Measurements from ENCODE around the gene TAF4. TPM values are rescaled to one million over a fixed set of nuclear protein-coding genes. Genes with fewer than 3 reads are reported as not detected.

Gene TAF4
- total and polyA plus RNA-seq, 4 experiments from 2014 or later = 0.54 to 33.1 (median 17.5) TPM

DNA sequence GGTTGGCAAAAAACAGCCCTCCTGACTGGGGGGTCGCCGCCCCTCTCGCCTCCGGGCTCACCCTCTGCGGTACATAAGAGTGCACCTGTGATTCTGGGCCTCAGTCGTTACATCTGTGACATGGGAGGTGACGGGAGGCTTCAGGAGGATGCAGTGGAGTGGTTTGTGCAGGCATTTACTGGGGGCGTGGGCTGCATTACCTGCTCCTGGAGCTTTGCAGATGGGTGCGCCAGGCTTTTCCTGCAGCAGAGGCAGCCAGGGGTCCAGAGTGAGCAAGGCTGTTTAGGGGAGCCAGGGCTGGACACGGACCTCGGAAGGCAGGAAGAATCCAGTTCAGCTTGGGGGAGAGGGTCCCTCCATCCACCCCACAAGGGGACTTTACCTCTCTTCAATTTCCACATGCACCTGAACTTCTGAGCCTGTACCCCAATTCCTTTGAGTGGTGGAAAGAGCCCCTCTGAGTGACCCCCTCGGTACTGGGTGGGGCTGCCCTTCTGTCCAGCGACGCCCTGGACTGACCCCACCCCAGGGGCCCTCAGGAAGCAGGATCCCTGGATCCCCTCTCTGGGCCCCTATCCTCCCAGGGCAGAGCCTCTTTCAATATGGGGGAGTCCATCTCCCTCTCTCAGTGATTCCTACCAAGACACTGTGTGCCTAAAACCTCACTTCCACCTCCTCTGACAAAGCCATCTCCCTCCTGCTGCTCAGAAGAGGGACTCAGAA lies 134.0 kb downstream of the TAF4 start:
- Histone ChIP-seq H3K9me3 (ENCODE audit: control insufficient read depth in 1 of 2, low read length in 2 of 2) (no peaks in the 10 kb centered on the region), H3K27ac (ENCODE audit: low read depth, low read length) (no peak overlapping the region), H3K27me3 (ENCODE audit: insufficient read depth, low read length) (no peaks in the 10 kb centered on the region), H3K4me1 (ENCODE audit: insufficient read depth, low read length) (no peaks in the 10 kb centered on the region), H3K36me3 (ENCODE audit: insufficient read depth, low read length) (no peaks in the 10 kb centered on the region), H3K4me3 (ENCODE audit: low read length in 2 of 2) (no peak overlapping the region)
- Mint-ChIP-seq H3K9me3 (no peaks in the 10 kb centered on the region), H3K4me1 (peaks cover 0 to 2% (median 0%) of the 10 kb centered on the region in 4 donors), H3K27me3 (peaks cover 4 to 9% of the 10 kb centered on the region in 2 donors), H3K36me3 (no peaks in the 10 kb centered on the region), H3K4me3 (no peak overlapping the region), H3K27ac (no peak overlapping the region)
- no peak for DNase-seq
- intact Hi-C loops (cut with micrococcal nuclease) = no loop called here
- ChIA-PET POLR2A (ENCODE audit: partially characterized antibody) (no interaction called here), CTCF (ENCODE audit: partially characterized antibody) (no interaction called here)

DNA sequence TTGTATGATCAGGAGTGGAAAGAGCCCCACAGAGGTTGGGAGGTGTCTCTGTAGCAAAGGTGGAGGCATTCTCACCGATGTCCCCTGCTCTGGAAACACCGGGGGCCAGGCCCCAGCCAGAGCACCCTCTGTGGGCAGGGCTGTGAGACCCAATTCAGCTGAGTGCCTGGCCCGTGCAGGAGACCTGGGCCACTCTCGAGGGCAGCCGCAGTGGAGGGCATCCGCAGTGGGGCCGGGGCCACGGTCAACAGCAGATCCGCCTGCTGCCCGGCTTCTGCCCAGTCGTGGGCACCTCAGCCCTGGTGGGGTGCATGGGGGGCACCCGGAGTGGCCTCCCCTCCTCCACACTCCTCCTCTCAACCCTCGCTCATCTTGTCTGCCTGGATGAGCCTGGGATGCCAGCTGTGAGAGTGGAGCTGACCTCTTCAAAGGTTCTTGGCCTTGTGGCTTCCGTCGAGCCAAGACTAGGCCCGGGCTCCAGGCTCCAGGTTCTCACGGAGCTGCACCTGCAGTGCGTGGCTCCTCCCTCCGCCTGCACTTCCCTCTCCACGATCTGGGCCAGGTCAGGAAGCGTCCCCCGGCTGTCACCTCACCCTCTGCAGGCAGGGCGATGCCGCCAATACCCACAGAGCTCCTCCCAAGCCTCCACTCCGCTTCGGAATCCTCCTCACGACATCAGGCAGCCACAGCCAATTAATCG lies 134.8 kb downstream of the TAF4 start:
- no peaks in the 10 kb centered on the region for H3K27me3 ChIP-seq (ENCODE audit: insufficient read depth, low read length)
- H3K4me3 ChIP-seq (ENCODE audit: low read length in 2 of 2) = no peak overlapping the region
- DNase-seq = no peak
- no peaks in the 10 kb centered on the region for H3K4me1 ChIP-seq (ENCODE audit: insufficient read depth, low read length)
- Mint-ChIP-seq H3K27me3 (peaks cover 6 to 9% of the 10 kb centered on the region in 2 donors), H3K27ac (no peak overlapping the region), H3K36me3 (no peaks in the 10 kb centered on the region), H3K9me3 (no peaks in the 10 kb centered on the region), H3K4me3 (no peak overlapping the region), H3K4me1 (peaks cover 0 to 2% (median 0%) of the 10 kb centered on the region in 4 donors)
- CTCF ChIA-PET (ENCODE audit: partially characterized antibody) = no interaction called here
- intact Hi-C loops (cut with micrococcal nuclease) = no loop called here
- no peak overlapping the region for H3K27ac ChIP-seq (ENCODE audit: low read depth, low read length)
- no peaks in the 10 kb centered on the region for H3K36me3 ChIP-seq (ENCODE audit: insufficient read depth, low read length)
- H3K9me3 ChIP-seq (ENCODE audit: control insufficient read depth in 1 of 2, low read length in 2 of 2) = no peaks in the 10 kb centered on the region
- POLR2A ChIA-PET (ENCODE audit: partially characterized antibody) = no interaction called here

DNA sequence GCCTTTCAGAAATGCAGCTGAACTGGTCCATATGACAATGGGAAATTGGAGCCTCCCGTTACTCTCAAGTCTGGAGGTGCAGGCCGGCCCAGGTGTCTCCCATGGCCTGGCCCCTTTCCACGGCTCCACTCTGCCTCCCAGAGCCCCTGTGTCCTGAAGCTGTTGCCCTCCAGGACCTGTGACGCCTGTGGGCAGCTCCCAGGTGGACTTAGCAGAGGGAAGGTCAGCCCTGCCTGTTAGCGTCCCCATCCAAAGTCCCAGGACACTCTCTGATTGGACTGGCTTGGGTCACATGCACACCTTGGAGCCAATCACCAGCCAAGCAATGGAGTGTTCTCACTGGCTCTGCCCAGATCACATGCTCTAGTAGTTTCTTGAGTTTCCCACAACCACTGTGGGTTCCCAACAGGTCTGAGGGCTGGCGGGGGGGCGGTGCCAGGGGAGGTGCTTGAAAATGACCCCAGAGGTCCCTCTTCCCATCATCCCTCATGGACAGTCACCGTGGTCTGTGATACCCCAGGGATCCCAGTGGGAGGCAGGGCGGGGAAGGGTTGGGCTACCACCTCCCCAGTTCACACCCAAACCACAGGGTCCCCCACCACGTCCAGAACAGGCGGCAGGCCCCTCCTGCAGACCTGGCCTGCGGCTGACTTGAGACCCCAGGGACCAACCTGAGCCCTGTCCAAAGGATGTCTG lies 135.6 kb downstream of the TAF4 start:
- Mint-ChIP-seq H3K27ac (no peak overlapping the region), H3K4me3 (no peak overlapping the region), H3K9me3 (no peaks in the 10 kb centered on the region), H3K27me3 (peaks cover 6 to 9% of the 10 kb centered on the region in 2 donors), H3K36me3 (no peaks in the 10 kb centered on the region), H3K4me1 (peaks cover 0 to under 1% (median 0%) of the 10 kb centered on the region in 4 donors)
- CTCF ChIA-PET (ENCODE audit: partially characterized antibody) = no interaction called here
- POLR2A ChIA-PET (ENCODE audit: partially characterized antibody) = no interaction called here
- H3K9me3 ChIP-seq (ENCODE audit: control insufficient read depth in 1 of 2, low read length in 2 of 2) = no peaks in the 10 kb centered on the region
- no peak for DNase-seq
- no peaks in the 10 kb centered on the region for H3K27me3 ChIP-seq (ENCODE audit: insufficient read depth, low read length)
- H3K4me1 ChIP-seq (ENCODE audit: insufficient read depth, low read length) = no peaks in the 10 kb centered on the region
- no peak overlapping the region for H3K4me3 ChIP-seq (ENCODE audit: low read length in 2 of 2)
- intact Hi-C loops (cut with micrococcal nuclease) = no loop called here
- no peak overlapping the region for H3K27ac ChIP-seq (ENCODE audit: low read depth, low read length)
- H3K36me3 ChIP-seq (ENCODE audit: insufficient read depth, low read length) = no peaks in the 10 kb centered on the region

DNA sequence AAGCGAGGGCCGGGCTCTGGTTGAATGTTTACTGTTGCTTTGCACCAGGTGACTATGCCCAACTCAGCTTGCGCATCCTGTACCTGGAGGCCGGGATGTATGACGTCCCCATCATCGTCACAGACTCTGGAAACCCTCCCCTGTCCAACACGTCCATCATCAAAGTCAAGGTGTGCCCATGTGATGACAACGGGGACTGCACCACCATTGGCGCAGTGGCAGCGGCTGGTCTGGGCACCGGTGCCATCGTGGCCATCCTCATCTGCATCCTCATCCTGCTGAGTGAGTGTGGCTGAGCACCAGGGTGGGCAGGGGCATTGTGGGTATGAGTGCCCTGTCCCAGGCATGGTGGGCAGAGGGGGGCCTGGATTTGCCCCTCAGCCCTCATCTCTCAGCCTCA lies 136.1 kb downstream of the TAF4 start:
- intact Hi-C loops (cut with micrococcal nuclease) = no loop called here
- Histone ChIP-seq H3K4me3 (ENCODE audit: low read length in 2 of 2) (no peak overlapping the region), H3K9me3 (ENCODE audit: control insufficient read depth in 1 of 2, low read length in 2 of 2) (no peaks in the 10 kb centered on the region), H3K4me1 (ENCODE audit: insufficient read depth, low read length) (no peaks in the 10 kb centered on the region), H3K36me3 (ENCODE audit: insufficient read depth, low read length) (no peaks in the 10 kb centered on the region), H3K27ac (ENCODE audit: low read depth, low read length) (no peak overlapping the region), H3K27me3 (ENCODE audit: insufficient read depth, low read length) (no peaks in the 10 kb centered on the region)
- Mint-ChIP-seq H3K36me3 (no peaks in the 10 kb centered on the region), H3K27me3 (peaks cover 3 to 6% of the 10 kb centered on the region in 2 donors), H3K9me3 (no peaks in the 10 kb centered on the region), H3K4me1 (no peaks in the 10 kb centered on the region), H3K4me3 (no peak overlapping the region), H3K27ac (no peak overlapping the region)
- POLR2A ChIA-PET (ENCODE audit: partially characterized antibody) = no interaction called here
- no peak for DNase-seq
- CTCF ChIA-PET (ENCODE audit: partially characterized antibody) = no interaction called here

DNA sequence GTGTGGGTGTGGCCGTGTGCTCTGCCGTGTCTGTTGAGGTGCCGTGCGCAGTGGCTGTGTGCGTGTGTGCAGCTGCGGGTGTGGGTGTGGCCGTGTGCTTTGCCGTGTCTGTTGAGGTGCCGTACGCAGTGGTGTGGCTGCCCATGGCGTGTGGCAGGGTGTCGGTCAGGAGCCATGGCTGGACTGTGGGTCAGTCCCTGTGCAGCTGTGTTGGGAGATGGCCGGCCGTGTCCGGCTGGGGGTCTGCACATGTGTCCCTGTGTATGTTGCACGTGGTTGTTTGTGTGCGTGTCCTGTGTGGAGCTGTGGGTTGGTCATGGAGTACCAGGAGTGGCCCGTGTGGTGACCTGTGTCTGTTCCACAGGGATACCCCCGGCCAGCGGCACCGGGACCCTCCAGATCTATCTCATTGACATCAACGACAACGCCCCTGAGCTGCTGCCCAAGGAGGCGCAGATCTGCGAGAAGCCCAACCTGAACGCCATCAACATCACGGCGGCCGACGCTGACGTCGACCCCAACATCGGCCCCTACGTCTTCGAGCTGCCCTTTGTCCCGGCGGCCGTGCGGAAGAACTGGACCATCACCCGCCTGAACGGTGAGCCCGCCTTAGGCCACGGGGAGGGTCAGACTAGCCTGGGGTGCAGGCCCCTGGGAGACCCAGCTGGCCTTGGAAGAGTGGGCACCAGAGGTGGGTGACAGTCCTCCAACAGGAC lies 137.7 kb downstream of the TAF4 start:
- no peak overlapping the region for H3K27ac ChIP-seq (ENCODE audit: low read depth, low read length)
- H3K4me1 ChIP-seq (ENCODE audit: insufficient read depth, low read length) = no peaks in the 10 kb centered on the region
- Mint-ChIP-seq H3K4me3 (no peak overlapping the region), H3K27ac (no peak overlapping the region), H3K27me3 (peaks cover 4 to 6% of the 10 kb centered on the region in 2 donors), H3K4me1 (no peaks in the 10 kb centered on the region), H3K9me3 (no peaks in the 10 kb centered on the region), H3K36me3 (no peaks in the 10 kb centered on the region)
- no peak for DNase-seq
- no peaks in the 10 kb centered on the region for H3K36me3 ChIP-seq (ENCODE audit: insufficient read depth, low read length)
- ChIA-PET CTCF (ENCODE audit: partially characterized antibody) (no interaction called here), POLR2A (ENCODE audit: partially characterized antibody) (no interaction called here)
- no peak overlapping the region for H3K4me3 ChIP-seq (ENCODE audit: low read length in 2 of 2)
- H3K9me3 ChIP-seq (ENCODE audit: control insufficient read depth in 1 of 2, low read length in 2 of 2) = no peaks in the 10 kb centered on the region
- no peaks in the 10 kb centered on the region for H3K27me3 ChIP-seq (ENCODE audit: insufficient read depth, low read length)
- intact Hi-C loops (cut with micrococcal nuclease) = no loop called here

DNA sequence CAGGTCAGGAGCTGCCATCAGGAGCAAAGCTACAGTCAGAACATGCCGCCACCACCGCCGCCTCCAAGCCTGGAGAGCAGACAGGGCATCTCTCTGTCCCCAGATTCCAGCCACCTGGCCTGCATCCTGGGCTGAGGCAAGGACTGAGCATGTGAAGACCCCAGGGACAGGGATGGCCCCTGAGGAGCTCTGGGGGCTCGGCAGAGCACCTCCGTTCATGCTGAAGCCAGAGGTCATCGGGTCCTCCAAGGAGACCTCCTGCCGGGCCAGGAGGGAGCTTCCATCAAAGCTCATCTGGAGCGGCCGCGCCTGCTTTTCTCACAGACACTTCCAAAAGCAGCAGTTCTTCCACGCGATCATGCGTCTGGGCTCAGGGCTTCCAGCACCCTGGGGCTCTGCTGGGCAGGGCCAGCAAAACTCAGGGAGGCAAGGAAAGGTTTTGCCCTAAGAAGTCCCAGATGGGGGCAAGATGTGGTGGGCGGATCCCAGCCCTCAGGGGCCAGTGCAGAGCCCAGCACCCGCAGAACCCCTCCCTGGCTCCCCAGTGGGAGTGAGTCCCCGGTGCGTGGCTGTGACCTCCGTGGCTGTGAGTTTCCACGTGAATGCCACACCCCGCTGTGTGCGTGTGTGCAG lies 138.4 kb downstream of the TAF4 start:
- CTCF ChIA-PET (ENCODE audit: partially characterized antibody) = no interaction called here
- intact Hi-C loops (cut with micrococcal nuclease) = no loop called here
- Histone ChIP-seq H3K4me3 (ENCODE audit: low read length in 2 of 2) (no peak overlapping the region), H3K36me3 (ENCODE audit: insufficient read depth, low read length) (no peaks in the 10 kb centered on the region), H3K27ac (ENCODE audit: low read depth, low read length) (no peak overlapping the region), H3K4me1 (ENCODE audit: insufficient read depth, low read length) (no peaks in the 10 kb centered on the region), H3K27me3 (ENCODE audit: insufficient read depth, low read length) (no peaks in the 10 kb centered on the region), H3K9me3 (ENCODE audit: control insufficient read depth in 1 of 2, low read length in 2 of 2) (no peaks in the 10 kb centered on the region)
- POLR2A ChIA-PET (ENCODE audit: partially characterized antibody) = no interaction called here
- Mint-ChIP-seq H3K27ac (no peak overlapping the region), H3K4me3 (no peak overlapping the region), H3K36me3 (no peaks in the 10 kb centered on the region), H3K9me3 (no peaks in the 10 kb centered on the region), H3K27me3 (peaks cover under 1 to 4% of the 10 kb centered on the region in 2 donors), H3K4me1 (no peaks in the 10 kb centered on the region)
- no peak for DNase-seq

DNA sequence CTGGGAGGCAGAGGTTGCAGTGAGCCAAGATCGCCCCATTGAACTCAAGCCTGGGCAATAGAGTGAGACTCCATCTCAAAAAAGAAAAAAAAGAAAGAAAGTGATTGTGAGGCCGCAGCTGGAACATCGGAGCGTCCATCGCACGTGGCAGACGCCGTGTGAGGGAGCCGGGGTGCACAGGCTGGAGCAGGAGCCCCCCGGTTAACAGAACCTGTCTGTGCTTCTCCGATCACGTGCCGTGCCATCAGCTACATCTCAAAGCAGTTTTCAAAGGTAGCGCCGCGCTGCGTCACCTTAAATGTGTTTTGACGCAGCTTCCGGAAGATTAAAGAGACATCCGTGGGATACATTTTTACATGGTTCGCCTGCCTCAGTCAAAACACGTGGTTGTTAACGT lies 138.9 kb downstream of the TAF4 start:
- Histone ChIP-seq H3K4me1 (ENCODE audit: insufficient read depth, low read length) (no peaks in the 10 kb centered on the region), H3K4me3 (ENCODE audit: low read length in 2 of 2) (no peak overlapping the region), H3K36me3 (ENCODE audit: insufficient read depth, low read length) (no peaks in the 10 kb centered on the region), H3K9me3 (ENCODE audit: control insufficient read depth in 1 of 2, low read length in 2 of 2) (no peaks in the 10 kb centered on the region), H3K27me3 (ENCODE audit: insufficient read depth, low read length) (no peaks in the 10 kb centered on the region), H3K27ac (ENCODE audit: low read depth, low read length) (no peak overlapping the region)
- Mint-ChIP-seq H3K4me1 (no peaks in the 10 kb centered on the region), H3K36me3 (no peaks in the 10 kb centered on the region), H3K9me3 (no peaks in the 10 kb centered on the region), H3K27ac (no peak overlapping the region), H3K27me3 (peaks cover 0 to 4% of the 10 kb centered on the region in 2 donors), H3K4me3 (no peak overlapping the region)
- intact Hi-C loops (cut with micrococcal nuclease) = no loop called here
- ChIA-PET CTCF (ENCODE audit: partially characterized antibody) (no interaction called here), POLR2A (ENCODE audit: partially characterized antibody) (no interaction called here)
- DNase-seq = no peak
